Frontal cortex (tissue), 1 donor: ENCODE data around the gene ASB1. TPM values are rescaled to one million over a fixed set of nuclear protein-coding genes. Genes with fewer than 3 reads are reported as not detected.

Experiments used
- small RNA-seq: library from RNA; depleted of rRNA; stranded (forward); fragments of <200 nt; gene quantifications from one replicate; pipeline ENCODE3, GENCODE V24; 2014
- total RNA-seq: library from RNA; depleted of rRNA; stranded (reverse); fragments of >200 nt; gene quantifications from one replicate; pipeline ENCODE4 v1.2.3, GENCODE V29; 2014

The ASB1 gene
- total RNA-seq, 1 donor from 2014 or later, result 11.8 TPM

Small RNAs within 50 kb of the gene (small RNA-seq; reads per million reads assigned to genes)
- gene RNU6-234P, result not detected

Other genes starting within 250 kb of the ASB1 start
- 73.4 TPM for gene ILKAP, start 223.2 kb upstream of the ASB1 start, total RNA-seq
- 67.7 TPM for gene HES6, start 186.9 kb upstream of the ASB1 start, total RNA-seq
- 5.3 TPM for gene PER2, start 138.3 kb upstream of the ASB1 start, total RNA-seq
- 13.5 TPM for gene TRAF3IP1, start 106.4 kb upstream of the ASB1 start, total RNA-seq